Measurements from ENCODE around the gene SIAE. TPM values are rescaled to one million over a fixed set of nuclear protein-coding genes. Genes with fewer than 3 reads are reported as not detected.
"Not testable (repeated sequence)": the region's sequence is repeated elsewhere in the genome, so short reads cannot be mapped to it uniquely, and the experiment has no call there.

SIAE gene
- total and polyA plus RNA-seq, 3 donors from 2014 or later: 14.5 to 16.1 (median 15.3) TPM

DNA sequence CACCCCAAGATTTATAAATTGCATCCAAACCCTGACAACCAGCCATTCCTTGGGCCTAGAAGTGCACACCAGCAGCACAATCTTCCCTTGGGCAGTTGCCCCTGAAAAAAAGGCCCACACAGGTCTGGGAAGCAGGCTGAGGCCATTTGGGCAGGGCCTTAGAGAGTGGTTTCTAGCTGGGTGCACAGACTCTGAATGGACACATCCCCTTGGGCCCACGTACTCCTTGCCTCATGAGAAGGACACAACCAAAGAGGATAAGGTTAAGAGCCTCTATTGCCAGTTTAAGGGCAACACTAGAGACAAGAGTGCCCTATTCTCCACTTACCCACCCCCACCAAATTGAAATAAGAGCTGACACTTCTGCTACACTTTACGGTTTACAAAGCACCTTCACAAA, 63.2 kb downstream of the SIAE start:
- DNase-seq: no peak
- Histone ChIP-seq H3K27ac (no peak overlapping the region), H3K4me1 (no peaks in the 10 kb centered on the region), H3K4me3 (no peak overlapping the region), H3K27me3 (no peaks in the 10 kb centered on the region), H3K36me3 (ENCODE audit: low read depth, missing control alignments) (no peaks in the 10 kb centered on the region), H3K9me3 (no peaks in the 10 kb centered on the region)
- 92 to 100% methylated on average over 1 to 2 of the region's 2 CpGs for WGBS, 2 donors
- intact Hi-C loops (cut with DNase I; ENCODE audit: low total_unique reads): no loop called here
- TF ChIP-seq POLR2A (IDR thresholded peaks at IDR 0.05): no peak
- TF ChIP-seq, protein P1, sequence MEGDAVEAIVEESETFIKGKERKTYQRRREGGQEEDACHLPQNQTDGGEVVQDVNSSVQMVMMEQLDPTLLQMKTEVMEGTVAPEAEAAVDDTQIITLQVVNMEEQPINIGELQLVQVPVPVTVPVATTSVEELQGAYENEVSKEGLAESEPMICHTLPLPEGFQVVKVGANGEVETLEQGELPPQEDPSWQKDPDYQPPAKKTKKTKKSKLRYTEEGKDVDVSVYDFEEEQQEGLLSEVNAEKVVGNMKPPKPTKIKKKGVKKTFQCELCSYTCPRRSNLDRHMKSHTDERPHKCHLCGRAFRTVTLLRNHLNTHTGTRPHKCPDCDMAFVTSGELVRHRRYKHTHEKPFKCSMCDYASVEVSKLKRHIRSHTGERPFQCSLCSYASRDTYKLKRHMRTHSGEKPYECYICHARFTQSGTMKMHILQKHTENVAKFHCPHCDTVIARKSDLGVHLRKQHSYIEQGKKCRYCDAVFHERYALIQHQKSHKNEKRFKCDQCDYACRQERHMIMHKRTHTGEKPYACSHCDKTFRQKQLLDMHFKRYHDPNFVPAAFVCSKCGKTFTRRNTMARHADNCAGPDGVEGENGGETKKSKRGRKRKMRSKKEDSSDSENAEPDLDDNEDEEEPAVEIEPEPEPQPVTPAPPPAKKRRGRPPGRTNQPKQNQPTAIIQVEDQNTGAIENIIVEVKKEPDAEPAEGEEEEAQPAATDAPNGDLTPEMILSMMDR (IDR thresholded peaks at IDR 0.05): no peak

DNA sequence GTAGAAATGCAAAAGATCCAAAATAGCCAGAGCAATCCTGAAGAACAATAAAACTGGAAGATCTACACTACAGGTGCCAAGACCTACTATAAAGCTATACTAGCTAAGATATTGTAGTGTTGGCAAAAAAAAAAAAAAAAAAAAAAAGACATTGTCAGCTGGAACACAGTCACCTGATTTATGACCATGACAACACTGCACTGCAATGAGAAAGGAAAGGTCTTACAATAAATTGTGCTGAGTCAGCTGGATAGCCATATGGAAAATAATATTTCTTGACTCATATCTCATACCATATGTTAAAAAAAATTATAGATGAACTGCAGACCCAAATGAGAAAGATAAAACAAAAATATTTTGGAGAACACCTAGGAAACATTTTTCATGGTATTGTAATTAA, 65.4 kb downstream of the SIAE start:
- no peaks in the 10 kb centered on the region for H3K9me3 ChIP-seq
- no peaks in the 10 kb centered on the region for H3K4me1 ChIP-seq
- intact Hi-C loops (cut with DNase I; ENCODE audit: low total_unique reads): no loop called here
- no peaks in the 10 kb centered on the region for H3K27me3 ChIP-seq
- no peak for TF ChIP-seq POLR2A (IDR thresholded peaks at IDR 0.05)
- TF ChIP-seq, protein P1 (IDR thresholded peaks at IDR 0.05): no peak
- no peak overlapping the region for H3K4me3 ChIP-seq
- no peak overlapping the region for H3K27ac ChIP-seq
- no peaks in the 10 kb centered on the region for H3K36me3 ChIP-seq (ENCODE audit: low read depth, missing control alignments)
- DNase-seq: no peak

DNA sequence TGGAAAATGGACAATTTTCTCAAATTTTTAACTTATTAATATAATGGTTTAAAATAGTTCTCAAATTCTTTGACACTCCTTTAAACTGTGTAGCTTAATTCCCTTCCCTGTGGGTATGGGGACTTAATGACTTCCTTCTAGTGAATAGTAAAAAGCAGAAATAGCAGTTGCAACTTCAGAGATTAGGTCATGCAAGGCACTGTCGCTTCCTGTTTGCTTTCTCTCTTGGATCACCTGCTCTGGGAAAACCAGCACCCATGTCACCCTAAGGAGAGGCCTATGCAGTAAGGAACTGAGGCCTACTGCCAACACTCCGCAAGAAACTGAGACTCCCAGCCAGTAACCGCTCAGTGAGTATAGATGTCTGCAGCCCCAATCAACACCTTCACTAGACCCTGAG, 67.8 kb downstream of the SIAE start:
- DNase-seq: no peak
- Histone ChIP-seq H3K9me3 (no peaks in the 10 kb centered on the region), H3K27me3 (no peaks in the 10 kb centered on the region), H3K4me3 (no peak overlapping the region), H3K4me1 (no peaks in the 10 kb centered on the region), H3K27ac (no peak overlapping the region), H3K36me3 (ENCODE audit: low read depth, missing control alignments) (no peaks in the 10 kb centered on the region)
- TF ChIP-seq, protein P1 (IDR thresholded peaks at IDR 0.05): no peak
- TF ChIP-seq POLR2A (IDR thresholded peaks at IDR 0.05): no peak
- 85 to 91% methylated on average over 3 of the region's 3 CpGs for WGBS, 2 donors
- intact Hi-C loops (cut with DNase I; ENCODE audit: low total_unique reads): no loop called here

DNA sequence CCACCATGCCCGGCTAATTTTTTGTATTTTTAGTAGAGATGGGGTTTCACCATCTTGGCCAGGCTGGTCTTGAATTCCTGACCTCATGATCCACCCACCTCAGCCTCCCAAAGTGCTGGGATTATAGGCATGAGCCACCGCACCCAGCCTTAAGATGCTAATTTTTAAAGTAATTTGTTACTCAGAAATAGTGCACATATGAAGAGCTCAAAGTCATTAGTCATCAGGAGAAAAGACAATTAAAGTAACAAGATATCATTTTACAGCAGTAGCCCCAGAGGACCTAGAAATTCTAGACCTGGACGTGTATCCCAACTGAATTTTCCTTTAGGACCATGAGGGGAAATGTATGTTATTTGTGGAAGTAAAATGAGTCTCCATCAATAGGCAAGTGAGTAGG, 70.8 kb downstream of the SIAE start:
- intact Hi-C loops (cut with DNase I; ENCODE audit: low total_unique reads); H3K27me3 ChIP-seq; H3K4me1 ChIP-seq; DNase-seq; H3K4me3 ChIP-seq; H3K9me3 ChIP-seq; H3K27ac ChIP-seq; H3K36me3 ChIP-seq (ENCODE audit: low read depth, missing control alignments): not testable (repeated sequence)
- WGBS, 2 donors: 83 to 90% methylated on average over 3 of the region's 3 CpGs

DNA sequence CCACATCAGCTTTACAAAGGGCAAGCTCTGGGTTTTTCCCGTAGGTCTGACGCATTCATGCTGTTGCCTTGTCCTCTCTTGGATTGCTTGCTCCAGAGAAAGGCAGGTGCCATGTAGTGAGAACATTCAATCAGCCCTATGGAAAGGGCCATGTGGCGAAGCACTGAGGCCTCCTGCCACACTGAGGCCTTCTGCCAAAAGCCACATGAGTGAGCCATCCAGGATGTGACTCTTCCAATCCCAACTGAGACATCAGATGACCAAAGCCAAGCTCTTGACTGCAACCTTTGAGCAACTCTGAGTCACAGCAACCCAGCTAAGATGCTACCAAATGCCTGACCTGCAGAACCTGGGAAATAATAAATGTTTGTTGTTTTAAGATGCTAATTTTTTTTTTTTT, 71.3 kb downstream of the SIAE start:
- Histone ChIP-seq H3K4me1 (no peaks in the 10 kb centered on the region), H3K9me3 (no peaks in the 10 kb centered on the region), H3K4me3 (no peak overlapping the region), H3K36me3 (ENCODE audit: low read depth, missing control alignments) (no peaks in the 10 kb centered on the region), H3K27me3 (no peaks in the 10 kb centered on the region), H3K27ac (no peak overlapping the region)
- intact Hi-C loops (cut with DNase I; ENCODE audit: low total_unique reads): no loop called here
- no peak for DNase-seq
- WGBS, 2 donors: 91 to 96% methylated on average over 3 of the region's 3 CpGs
- TF ChIP-seq POLR2A (IDR thresholded peaks at IDR 0.05): no peak
- TF ChIP-seq, protein P1 (IDR thresholded peaks at IDR 0.05): no peak

Data from testis (tissue), 3 donors.